Cerebellar cortex (tissue), 1 donor: ENCODE measurements around the gene KLK7.
"Not testable (repeated sequence)": the region's sequence is repeated elsewhere in the genome, so short reads cannot be mapped to it uniquely, and the experiment has no call there.

ENCODE experiments used
- DNase-seq: peaks from one replicate; pipeline ENCODE4 v3.0.0-alpha.2; 2015; ENCODE audit warnings: low spot score

The KLK7 gene

GRCh38 chr19:50975766-50976165, 8.0 kb downstream of the KLK7 start:
- no peak for DNase-seq

DNA sequence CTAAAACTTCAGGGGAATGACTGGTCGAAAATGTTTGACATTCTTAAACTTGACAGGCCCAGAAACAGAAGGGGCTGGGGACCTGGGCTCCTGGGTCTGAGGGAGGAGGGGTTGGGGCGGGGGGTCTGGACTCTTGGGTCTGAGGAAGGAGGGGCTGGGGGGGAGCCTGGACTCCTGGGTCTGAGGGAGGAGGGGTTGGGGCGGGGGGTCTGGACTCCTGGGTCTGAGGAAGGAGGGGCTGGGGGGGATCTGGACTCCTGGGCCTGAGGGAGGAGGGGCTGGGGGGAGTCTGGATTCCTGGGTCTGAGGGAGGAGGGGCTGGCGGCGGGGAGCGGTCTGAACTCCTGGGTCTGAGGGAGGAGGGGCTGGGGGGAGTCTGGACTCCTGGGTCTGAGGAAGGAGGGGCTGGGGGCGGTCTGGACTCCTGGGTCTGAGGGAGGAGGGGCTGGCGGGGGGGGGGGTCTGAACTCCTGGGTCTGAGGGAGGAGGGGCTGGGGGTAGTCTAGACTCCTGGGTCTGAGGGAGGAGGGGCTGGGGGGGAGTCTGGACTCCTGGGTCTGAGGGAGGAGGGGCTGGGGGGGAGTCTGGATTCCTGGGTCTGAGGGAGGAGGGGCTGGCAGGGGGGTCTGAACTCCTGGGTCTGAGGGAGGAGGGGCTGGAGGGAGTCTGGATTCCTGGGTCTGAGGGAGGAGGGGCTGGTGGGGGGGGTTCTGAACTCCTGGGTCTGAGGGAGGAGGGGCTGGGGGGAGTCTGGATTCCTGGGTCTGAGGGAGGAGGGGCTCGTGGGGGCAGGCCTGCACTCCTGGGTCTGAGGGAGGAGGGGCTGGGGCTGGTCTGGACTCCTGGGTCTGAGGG, 8.8 kb downstream of the KLK7 start:
- DNase-seq: no peak

- no peak for DNase-seq
Measured at GRCh38 chr19:50972795-50973376, 10.8 kb downstream of the KLK7 start.

- DNase-seq: not testable (repeated sequence)
Measured at GRCh38 chr19:50969810-50970209, 13.9 kb downstream of the KLK7 start.

DNA sequence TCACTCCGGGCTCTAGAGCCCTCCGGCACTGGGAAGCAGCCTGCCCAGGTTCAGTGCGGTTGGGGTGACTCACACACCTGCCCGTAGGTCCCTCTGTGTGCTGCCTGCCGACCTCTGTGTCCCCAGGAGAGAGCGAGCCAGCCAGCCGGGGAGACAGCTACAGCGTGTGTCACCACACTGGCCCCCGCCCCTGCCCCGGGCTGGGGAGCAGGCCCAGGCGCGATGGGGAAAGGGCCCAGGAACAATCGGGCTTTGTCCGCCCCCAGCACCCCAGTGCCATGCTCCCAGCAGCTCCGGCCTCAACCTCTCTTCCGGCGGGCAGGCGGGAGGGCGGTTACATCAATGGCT, 14.3 kb downstream of the KLK7 start, which contains the start of gene KLK6:
Gene KLK6 (minus strand): TSS at position 179 of the 348 bp plus-strand sequence. CDS start 1,487 bp downstream, outside the sequence.
- no peak for DNase-seq

DNA sequence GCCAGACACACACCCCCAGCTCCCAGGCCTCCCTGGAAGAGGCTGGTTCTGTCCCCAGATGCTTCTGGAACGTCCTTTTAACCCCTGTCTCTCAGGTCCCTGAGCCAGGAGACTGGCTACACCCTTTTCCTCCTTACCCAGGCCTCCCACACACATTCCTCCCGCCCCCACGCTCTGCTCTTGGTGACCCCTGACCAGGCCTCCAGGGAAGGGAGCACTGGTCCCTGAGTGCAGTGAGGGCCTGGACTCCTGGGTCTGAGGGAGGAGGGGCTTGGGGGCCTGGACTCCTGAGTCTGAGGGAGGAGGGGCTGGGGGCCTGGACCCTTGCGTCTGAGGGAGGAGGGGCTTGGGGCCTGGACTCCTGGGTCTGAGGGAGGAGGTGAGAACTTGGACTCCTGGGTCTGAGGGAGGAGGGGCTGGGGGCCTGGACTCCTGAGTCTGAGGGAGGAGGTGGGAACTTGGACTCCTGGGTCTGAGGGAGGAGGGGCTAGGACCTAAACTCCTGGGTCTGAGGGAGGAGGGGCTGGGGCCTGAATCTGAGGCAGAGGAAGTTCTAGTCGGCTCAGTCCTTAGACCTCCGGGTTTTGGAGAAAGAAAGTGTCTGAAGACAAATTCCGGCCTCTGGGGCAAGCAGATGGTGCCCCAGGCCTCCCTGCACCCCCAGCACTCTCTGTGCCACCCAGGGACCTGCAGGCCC, 14.9 kb downstream of the KLK7 start:
- DNase-seq: no peak

GRCh38 chr19:50967929-50968715, 15.6 kb downstream of the KLK7 start:
- DNase-seq: no peak

DNA sequence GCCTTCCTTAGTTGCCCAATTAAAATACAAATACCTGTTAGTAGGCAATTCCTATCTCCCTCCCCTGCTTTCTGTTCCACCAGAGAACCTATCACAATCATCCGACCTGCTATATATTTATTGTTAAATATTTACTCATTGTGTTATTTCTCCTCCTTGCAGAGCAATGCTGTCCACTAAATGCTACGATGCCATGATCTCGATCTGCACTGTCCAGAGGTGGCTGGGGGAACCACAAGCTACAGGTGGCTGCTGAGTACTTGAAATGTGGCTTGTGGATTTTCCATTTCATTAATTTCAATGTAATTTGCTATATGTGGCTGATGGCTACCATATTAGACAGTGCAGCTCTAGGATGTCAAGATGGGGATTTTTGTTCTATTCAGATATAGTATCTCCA, 19.5 kb downstream of the KLK7 start:
- DNase-seq: no peak

GRCh38 chr19:50963381-50963780, 20.3 kb downstream of the KLK7 start:
- DNase-seq: no peak

DNA sequence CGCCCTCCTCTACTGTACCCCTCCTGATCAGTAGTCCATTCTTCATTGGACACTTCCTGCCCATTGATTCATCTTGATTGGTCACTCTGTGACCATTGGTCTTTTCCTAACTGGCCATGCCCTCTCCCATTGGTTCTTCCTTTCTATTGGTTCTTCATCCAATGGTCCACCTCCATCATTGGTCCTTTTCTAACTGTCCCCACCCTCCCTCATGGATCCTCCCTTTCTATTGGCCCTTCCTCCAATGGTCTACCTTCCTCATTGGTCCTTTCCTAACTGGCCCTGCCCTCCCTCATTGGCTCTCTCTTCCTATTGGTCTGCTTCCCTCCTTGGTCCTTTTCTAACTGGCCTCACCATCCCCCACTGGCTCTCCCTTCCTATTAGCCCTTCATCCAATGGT, 21.5 kb downstream of the KLK7 start:
- no peak for DNase-seq

DNA sequence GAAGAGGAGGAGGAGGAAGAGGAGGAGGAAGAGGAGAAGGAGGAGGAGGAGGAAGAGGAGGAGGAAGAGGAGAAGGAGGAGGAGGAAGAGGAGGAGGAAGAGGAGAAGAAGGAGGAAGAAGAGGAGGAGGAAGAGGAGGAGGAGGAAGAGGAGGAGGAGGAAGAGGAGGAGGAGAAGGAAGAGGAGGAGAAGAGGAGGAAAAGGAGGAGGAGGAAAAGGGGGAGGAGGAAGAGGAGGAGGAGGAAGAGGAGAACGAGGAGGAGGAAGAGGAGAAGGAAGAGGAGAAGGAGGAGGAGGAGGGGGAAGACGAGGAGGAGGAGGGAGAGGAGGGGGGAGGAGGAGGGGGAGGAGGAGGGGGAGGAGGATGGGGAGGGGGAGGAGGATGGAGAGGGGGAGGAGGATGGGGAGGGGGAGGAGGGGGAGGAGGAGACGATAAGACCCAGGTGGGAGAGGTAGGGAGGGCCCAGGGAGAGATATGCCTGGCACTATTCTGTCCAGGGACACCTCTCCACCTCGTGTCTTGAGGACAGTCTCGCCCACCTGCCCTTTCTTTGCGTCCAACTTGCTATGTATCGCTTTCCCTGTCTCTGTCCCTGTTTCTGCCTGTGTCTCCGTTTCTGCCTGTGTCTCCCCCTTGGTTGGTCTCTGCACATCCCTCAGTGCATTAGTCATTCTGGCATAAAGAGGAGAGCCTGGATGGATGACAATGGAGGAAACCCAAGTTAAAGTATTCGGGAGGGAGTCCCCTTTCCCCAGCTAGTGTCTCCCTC, 23.8 kb downstream of the KLK7 start:
- no peak for DNase-seq

DNA sequence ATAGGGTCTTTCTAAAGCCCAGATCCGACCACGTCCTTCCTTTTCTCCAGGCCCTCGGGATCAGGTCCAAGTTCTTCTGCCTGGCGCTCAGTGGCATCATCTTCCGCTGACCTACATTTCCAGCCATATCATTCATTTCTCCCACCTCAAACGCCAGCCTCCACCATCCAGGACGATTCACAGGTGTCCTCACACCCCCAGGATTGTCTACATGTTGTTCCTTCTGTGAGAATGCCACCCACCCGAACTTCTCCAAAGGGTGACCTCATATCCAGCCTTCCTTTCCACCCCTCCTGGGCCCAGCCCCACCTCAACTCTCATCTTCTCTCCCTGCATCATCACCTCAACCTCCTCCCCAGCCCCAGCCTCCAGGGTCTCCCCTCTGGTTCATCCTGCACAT, 26.1 kb downstream of the KLK7 start:
- no peak for DNase-seq

DNA sequence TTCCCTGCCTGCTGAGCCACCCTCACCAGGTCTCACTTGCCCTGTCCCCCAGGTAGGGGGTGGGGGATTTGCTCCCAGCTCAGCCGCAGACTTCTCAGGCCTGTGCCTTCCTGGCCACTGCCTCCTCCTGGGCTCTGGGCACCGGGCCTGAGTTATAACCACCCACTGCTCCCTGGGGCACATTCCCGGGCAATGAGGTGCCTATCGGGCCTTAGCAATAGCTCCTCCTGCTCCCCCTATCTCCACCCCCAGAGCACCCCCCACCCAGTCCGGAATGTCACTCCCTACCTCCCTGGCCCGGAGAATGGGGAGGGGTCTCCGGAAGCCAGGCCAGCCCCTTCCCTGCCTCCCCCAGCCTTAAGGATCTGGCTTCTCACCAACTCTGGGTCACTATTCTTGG, 30.8 kb downstream of the KLK7 start, which contains the start of gene KLK5:
Gene KLK5 (minus strand): TSS at position 129 of the 400 bp plus-strand sequence. CDS start 381 bp downstream, outside the sequence.
- no peak for DNase-seq

GRCh38 chr19:50949861-50950260, 33.9 kb downstream of the KLK7 start:
- DNase-seq: no peak

GRCh38 chr19:50947123-50947522, 36.6 kb downstream of the KLK7 start:
- no peak for DNase-seq

DNA sequence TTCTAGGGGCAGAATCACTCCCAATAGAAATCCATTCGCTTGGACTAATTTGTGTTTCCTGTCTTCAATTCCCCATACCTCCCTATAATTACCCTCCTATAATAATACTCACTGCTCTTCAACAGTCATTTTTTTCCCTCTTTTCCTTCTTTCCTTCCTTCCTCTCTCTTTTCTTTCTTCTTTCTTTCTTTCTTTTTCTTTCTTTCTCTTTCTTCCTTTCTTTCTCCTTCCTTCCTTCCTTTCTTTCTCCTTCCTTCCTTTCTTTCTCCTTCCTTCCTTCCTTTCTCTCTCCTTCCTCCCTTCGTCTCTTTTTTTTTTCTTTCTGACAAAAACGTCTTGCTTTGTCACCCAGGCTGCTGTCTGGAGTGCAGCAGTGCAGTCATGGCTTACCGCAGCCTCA, 38.9 kb downstream of the KLK7 start:
- DNase-seq: no peak

GRCh38 chr19:50943074-50943828, 40.5 kb downstream of the KLK7 start:
- no peak for DNase-seq

- no peak for DNase-seq
Measured at GRCh38 chr19:50939596-50939995, 44.1 kb downstream of the KLK7 start.

DNA sequence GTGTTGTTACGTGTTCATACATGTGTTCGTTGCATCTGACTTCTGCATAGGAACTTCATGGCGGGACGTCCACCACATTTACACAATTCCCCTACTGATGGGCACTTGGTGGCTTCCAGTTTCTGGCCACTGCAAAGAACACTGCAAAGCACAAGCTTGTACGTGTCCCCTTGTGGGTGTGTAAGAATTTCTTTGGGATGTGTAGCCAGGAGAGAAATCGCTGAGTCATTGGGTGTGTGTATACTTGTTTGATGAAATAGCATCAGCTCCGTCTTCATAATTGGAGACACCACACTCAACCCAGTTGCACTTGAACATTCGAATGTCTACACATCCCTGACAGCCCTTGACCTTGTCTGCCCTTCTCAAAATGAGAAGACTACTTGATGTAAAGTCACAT, 50.1 kb downstream of the KLK7 start:
- no peak for DNase-seq

DNA sequence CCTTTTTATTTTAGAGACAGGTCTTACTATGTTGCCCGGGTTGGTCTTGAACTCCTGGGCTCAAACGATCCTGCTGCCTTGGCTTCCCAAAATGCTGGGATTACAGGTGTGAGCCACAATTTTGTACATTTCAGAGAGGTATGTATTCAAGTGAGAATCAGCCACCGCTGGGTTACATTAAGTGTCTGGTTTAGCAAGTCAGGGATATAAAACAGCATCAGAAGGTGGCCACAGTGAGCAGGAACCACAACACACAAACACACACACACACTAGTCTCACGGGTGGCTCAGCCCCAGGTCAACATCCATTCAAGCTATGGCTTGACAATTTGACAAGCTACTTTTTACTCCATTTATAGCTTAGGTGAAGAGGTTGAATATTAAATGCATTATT, 51.0 kb downstream of the KLK7 start:
- DNase-seq: no peak
